Nephron (organoid): ENCODE data around the gene MOB3B.
"Not testable (repeated sequence)": the region's sequence is repeated elsewhere in the genome, so short reads cannot be mapped to it uniquely, and the experiment has no call there.

Experiments used
- H3K27ac Mint-ChIP-seq, 3 experiments: 2 replicates each; pipeline ENCODE4 v1.8.0; 2020; ENCODE audit warnings: mixed read lengths in 3 of 3, mild to moderate bottlenecking in 2 of 3, moderate library complexity in 1 of 3
- H3K27me3 Mint-ChIP-seq: 2 replicates; pipeline ENCODE4 v1.8.0; 2021; ENCODE audit warnings: low read depth, mild to moderate bottlenecking, moderate library complexity, mixed read lengths
- H3K36me3 Mint-ChIP-seq: 2 replicates; pipeline ENCODE4 v1.8.0; 2020; ENCODE audit warnings: low read depth, mixed read lengths
- H3K4me1 Mint-ChIP-seq: 2 replicates; pipeline ENCODE4 v1.8.0; 2020; ENCODE audit warnings: mixed read lengths
- H3K4me3 Mint-ChIP-seq, 3 experiments: 2 replicates each; pipeline ENCODE4 v1.8.0; 2020; ENCODE audit warnings: mild to moderate bottlenecking in 3 of 3, mixed read lengths in 3 of 3, moderate library complexity in 2 of 3
- H3K9me3 Mint-ChIP-seq: 2 replicates; pipeline ENCODE4 v1.8.0; 2020; ENCODE audit warnings: mixed read lengths
- TF ChIP-seq, protein P1 (sequence below), 3 experiments: fragments of 200-600 bp; sonication (generic); IDR thresholded peaks; one replicate each; pipeline ENCODE4 v1.5.0; 2021; ENCODE audit warnings: antibody characterized with exemption in 3 of 3; ENCODE audit not compliant: unreplicated experiment in 3 of 3

MOB3B gene

DNA sequence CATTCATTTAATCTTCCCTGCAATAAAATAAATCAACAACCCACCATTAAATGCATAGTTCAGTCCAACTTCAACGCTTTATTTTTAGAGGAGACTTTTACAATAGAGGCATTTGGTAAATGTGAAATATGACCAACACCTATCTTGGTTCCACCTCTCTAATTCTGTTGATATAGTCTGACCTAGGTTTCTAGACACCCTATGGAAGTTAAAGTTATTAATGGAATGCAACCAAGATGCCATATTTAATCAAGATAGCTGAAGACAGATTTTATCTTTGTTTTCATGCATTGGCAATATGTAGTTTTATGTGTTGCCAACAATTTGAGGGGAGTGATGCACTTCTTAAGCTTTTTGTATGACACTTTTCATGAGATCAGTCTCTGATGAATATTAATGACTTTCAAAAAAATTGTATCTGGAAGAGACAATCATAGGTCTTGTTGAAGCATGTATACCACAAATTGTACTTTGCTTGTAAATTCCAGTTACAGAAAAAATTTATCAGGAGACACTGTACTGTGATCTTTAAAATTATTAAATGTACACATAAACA, 107.3 kb downstream of the MOB3B start:
- peaks cover 16% of the 10 kb centered on the region for H3K9me3 Mint-ChIP-seq
- no peaks in the 10 kb centered on the region for H3K27me3 Mint-ChIP-seq
- H3K27ac Mint-ChIP-seq, result peak overlapping the region in 1 of 3 experiments; percentile 16
- TF ChIP-seq, protein P1, sequence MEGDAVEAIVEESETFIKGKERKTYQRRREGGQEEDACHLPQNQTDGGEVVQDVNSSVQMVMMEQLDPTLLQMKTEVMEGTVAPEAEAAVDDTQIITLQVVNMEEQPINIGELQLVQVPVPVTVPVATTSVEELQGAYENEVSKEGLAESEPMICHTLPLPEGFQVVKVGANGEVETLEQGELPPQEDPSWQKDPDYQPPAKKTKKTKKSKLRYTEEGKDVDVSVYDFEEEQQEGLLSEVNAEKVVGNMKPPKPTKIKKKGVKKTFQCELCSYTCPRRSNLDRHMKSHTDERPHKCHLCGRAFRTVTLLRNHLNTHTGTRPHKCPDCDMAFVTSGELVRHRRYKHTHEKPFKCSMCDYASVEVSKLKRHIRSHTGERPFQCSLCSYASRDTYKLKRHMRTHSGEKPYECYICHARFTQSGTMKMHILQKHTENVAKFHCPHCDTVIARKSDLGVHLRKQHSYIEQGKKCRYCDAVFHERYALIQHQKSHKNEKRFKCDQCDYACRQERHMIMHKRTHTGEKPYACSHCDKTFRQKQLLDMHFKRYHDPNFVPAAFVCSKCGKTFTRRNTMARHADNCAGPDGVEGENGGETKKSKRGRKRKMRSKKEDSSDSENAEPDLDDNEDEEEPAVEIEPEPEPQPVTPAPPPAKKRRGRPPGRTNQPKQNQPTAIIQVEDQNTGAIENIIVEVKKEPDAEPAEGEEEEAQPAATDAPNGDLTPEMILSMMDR (IDR thresholded peaks at IDR 0.05; ENCODE audit: unreplicated experiment in 3 of 3), result no peak
- no peak overlapping the region for H3K4me3 Mint-ChIP-seq
- peaks cover 49% of the 10 kb centered on the region for H3K4me1 Mint-ChIP-seq
- H3K36me3 Mint-ChIP-seq, result peaks cover 30% of the 10 kb centered on the region

DNA sequence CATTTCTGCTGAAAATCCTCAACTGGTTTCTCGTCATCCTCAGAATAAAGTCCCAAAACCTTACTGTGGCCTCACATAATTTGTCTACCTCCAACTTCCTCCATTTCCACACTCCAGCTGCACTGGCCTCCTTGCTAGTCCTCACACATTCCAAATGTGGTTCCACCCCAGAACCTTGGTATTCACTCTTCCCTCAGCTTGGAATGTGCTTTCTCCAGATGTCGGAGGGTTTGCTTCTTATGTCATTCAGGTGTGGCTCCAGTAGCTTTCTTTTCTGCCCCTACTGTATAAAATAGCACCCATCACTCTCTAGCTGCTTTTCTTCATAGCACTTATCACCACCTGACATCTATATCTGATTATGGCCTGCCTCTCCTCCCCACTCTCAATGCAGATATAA, 108.0 kb downstream of the MOB3B start:
- peaks cover 16% of the 10 kb centered on the region for H3K9me3 Mint-ChIP-seq
- peaks cover 34% of the 10 kb centered on the region for H3K36me3 Mint-ChIP-seq
- H3K27ac Mint-ChIP-seq, result no peak overlapping the region
- no peak overlapping the region for H3K4me3 Mint-ChIP-seq
- TF ChIP-seq, protein P1 (IDR thresholded peaks at IDR 0.05; ENCODE audit: unreplicated experiment in 3 of 3), result no peak
- H3K27me3 Mint-ChIP-seq, result no peaks in the 10 kb centered on the region
- peaks cover 41% of the 10 kb centered on the region for H3K4me1 Mint-ChIP-seq

DNA sequence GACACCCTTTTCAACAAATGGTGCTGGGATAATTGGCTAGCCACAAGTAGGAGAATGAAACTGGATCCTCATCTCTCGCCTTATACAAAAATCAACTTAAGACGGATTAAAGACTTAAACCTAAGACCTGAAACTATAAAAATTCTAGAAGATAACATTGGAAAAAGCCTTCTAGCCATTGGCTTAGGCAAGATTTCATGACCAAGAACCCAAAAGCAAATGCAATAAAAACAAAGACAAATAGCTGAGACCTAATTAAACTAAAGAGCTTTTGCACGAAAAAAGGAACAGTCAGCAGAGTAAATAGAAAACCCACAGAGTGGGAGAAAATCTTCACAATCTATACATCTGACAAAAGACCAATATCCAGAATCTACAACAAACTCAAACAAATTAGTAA, 110.1 kb downstream of the MOB3B start:
- peaks cover 22% of the 10 kb centered on the region for H3K4me1 Mint-ChIP-seq
- not testable (repeated sequence) for H3K27ac Mint-ChIP-seq, H3K4me3 Mint-ChIP-seq, H3K27me3 Mint-ChIP-seq
- peaks cover 16% of the 10 kb centered on the region for H3K9me3 Mint-ChIP-seq
- H3K36me3 Mint-ChIP-seq, result peaks cover 35% of the 10 kb centered on the region

DNA sequence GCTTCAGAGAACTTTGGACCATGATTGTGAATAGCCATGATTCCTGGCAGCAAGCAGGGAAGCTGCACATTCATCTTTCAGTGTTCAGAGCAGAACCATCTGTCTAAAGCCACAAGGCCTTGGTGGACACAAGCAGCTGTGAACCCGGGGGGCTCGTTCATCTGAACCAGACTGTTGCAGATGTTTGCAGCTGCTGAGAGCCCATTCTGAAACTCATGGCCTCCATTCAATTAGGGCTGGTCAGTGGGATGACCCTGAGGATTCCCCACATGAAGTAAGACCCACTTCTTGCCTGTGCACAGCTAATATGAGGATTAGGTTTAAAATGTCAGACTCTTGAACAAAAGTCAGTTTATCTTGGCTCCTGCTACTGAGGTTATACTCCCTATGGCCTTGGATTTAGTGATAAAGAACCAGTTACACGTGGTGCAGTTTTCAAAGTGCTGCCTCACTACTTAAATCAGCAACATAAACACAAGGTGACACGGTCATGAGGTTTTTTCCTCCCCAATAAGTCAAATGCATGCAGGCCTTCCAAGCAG, 115.3 kb downstream of the MOB3B start:
- Mint-ChIP-seq H3K9me3 (peaks cover 9% of the 10 kb centered on the region), H3K27me3 (no peaks in the 10 kb centered on the region), H3K4me1 (peaks cover 36% of the 10 kb centered on the region), H3K36me3 (peaks cover 22% of the 10 kb centered on the region), H3K4me3 (peak overlapping the region in 2 of 3 experiments; percentile 24 to 61), H3K27ac (peak overlapping the region; percentile 76 to 82 (median 81))
- TF ChIP-seq, protein P1 (IDR thresholded peaks at IDR 0.05; ENCODE audit: unreplicated experiment in 3 of 3), result no peak

DNA sequence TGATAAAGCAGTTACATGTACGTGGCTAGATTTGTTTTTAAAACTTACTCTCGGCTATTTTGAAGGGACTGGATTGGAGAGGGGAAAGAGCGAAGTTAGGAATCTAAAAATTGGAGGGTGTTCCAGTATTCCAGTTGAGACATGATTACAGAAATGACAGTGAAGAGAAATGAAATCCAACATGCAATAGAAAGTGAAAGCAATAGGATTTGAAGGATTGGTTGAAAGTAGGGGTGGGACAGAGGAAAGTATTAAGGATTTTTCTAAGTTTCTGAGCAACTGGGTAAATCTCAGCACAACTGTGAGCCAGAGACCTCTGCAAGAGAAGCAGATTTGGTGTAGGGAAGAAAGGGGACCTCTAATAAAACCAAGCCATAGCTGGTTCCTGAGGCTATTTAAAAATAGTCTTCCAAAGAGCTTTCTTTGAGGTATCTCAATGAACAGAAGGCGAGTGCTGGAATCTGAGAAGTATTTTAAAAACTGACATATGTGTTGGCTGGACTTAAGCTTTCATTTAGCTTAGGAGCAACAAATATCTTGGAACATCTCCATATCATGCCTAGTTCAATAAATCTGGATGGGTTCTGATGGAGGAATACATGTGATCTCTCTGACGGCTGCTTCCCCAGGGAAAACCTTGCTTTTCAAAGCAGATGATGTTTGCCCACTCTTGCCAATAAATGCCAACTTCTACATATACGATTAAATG, 115.9 kb downstream of the MOB3B start:
- Mint-ChIP-seq H3K4me3 (peak overlapping the region; percentile 14 to 72 (median 55)), H3K4me1 (peaks cover 38% of the 10 kb centered on the region), H3K36me3 (peaks cover 17% of the 10 kb centered on the region), H3K27me3 (no peaks in the 10 kb centered on the region), H3K9me3 (peaks cover 2% of the 10 kb centered on the region), H3K27ac (peak overlapping the region; percentile 76 to 82 (median 81))
- TF ChIP-seq, protein P1 (IDR thresholded peaks at IDR 0.05; ENCODE audit: unreplicated experiment in 3 of 3), result no peak

DNA sequence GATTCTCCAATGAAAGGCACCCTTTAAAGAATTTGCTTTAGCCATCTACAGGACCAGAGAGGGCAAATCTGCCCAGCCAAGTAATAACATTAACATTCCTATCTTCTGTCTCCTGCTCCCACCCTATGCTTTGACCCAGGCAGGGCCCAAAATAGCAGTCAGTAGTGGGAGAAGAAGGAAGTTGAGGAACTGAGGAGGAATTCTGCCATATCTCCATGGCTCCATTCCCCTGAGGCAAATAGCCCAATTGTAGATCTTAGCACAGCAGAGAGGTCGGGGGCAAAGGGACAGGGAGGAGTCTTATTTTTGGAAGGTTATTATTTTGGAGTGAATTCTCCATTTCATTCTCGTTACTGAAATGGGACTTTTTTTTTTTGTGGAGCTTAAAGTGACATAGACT, 116.7 kb downstream of the MOB3B start:
- peaks cover 12% of the 10 kb centered on the region for H3K36me3 Mint-ChIP-seq
- TF ChIP-seq, protein P1 (IDR thresholded peaks at IDR 0.05; ENCODE audit: unreplicated experiment in 3 of 3), result no peak
- H3K27ac Mint-ChIP-seq, result peak overlapping the region; percentile 76 to 82 (median 81)
- H3K27me3 Mint-ChIP-seq, result no peaks in the 10 kb centered on the region
- H3K4me1 Mint-ChIP-seq, result peaks cover 45% of the 10 kb centered on the region
- H3K4me3 Mint-ChIP-seq, result peak overlapping the region in 2 of 3 experiments; percentile 55 to 72
- H3K9me3 Mint-ChIP-seq, result no peaks in the 10 kb centered on the region
